ENCODE results near the gene TPM4. TPM values are rescaled to one million over a fixed set of nuclear protein-coding genes. Genes with fewer than 3 reads are reported as not detected.

TPM4 gene
- total RNA-seq, 1 donor from 2014 or later: 386 TPM

DNA sequence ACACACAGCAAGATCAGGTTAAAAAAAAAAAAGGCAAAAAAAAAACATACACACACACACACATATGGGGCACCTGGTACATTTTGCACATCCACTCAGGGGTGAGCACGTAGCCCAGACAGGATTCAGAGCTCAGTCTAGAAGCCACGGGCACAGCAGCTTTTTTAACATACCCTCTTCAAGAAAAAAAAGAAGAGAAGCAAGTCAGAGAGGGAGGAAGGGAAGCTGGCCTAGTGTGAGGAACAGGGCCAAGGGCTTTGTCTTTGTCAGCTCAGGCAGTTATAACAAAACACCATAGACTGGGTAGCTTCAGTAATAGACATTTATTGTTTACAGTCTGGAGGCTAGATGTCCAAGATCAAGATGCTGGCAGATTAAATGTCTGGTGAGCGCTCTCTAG lies 2.3 kb upstream of the TPM4 start:
- H3K27ac ChIP-seq: no peak overlapping the region
- H3K9me3 ChIP-seq: no peaks in the 10 kb centered on the region
- DNase-seq (no peak), ATAC-seq (no peak)
- H3K4me3 ChIP-seq: no peak overlapping the region
- TF ChIP-seq, protein P1, sequence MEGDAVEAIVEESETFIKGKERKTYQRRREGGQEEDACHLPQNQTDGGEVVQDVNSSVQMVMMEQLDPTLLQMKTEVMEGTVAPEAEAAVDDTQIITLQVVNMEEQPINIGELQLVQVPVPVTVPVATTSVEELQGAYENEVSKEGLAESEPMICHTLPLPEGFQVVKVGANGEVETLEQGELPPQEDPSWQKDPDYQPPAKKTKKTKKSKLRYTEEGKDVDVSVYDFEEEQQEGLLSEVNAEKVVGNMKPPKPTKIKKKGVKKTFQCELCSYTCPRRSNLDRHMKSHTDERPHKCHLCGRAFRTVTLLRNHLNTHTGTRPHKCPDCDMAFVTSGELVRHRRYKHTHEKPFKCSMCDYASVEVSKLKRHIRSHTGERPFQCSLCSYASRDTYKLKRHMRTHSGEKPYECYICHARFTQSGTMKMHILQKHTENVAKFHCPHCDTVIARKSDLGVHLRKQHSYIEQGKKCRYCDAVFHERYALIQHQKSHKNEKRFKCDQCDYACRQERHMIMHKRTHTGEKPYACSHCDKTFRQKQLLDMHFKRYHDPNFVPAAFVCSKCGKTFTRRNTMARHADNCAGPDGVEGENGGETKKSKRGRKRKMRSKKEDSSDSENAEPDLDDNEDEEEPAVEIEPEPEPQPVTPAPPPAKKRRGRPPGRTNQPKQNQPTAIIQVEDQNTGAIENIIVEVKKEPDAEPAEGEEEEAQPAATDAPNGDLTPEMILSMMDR (IDR thresholded peaks at IDR 0.05): no peak
- H3K36me3 ChIP-seq: no peaks in the 10 kb centered on the region
- no peaks in the 10 kb centered on the region for H3K27me3 ChIP-seq
- intact Hi-C loops (cut with DNase I): no loop called here
- H3K4me1 ChIP-seq: peaks cover 40% of the 10 kb centered on the region

- Histone ChIP-seq H3K4me3 (no peak overlapping the region), H3K9me3 (no peaks in the 10 kb centered on the region), H3K36me3 (no peaks in the 10 kb centered on the region), H3K27ac (peak overlapping the region; percentile 97), H3K4me1 (peaks cover 46% of the 10 kb centered on the region), H3K27me3 (no peaks in the 10 kb centered on the region)
- TF ChIP-seq, protein P1 (IDR thresholded peaks at IDR 0.05): no peak
- no peak for ATAC-seq
- peak; percentile 50 for DNase-seq
- intact Hi-C loops (cut with DNase I): no loop called here
Observed at GRCh38 chr19:16074488-16075365, 1.6 kb upstream of the TPM4 start.

DNA sequence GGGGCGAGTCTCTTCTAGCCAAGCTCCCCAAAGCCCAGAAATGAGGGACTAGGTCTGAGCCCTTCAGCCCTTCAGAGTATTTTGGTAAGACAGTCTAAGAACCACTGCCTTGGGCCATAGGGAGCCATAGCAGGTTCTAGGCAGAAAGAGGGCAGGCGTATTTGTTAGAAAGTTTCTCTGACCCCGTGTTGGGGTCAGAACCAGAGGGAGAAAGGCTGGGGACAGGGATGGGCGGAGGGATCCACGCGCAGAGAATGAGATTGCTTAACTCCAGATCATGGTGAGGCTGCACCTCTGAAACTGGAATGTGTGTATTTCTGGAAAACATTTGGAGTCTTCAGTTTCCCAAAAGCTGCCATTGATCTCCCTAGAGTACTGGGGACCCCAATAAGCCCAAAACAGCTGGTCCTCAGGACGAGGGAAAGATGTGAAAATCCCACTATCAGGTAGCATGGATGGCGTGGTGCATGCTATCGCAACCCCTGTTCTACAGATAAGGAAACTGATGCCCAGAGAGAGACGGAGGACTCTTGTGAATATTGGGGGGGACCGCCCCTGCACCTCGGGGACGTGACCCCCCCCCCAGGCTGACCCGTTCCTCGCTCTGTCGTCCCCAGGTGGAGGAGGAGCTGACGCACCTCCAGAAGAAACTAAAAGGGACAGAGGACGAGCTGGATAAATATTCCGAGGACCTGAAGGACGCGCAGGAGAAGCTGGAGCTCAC lies 703 bp upstream of the TPM4 start:
- peaks cover 46% of the 10 kb centered on the region for H3K4me1 ChIP-seq
- H3K27ac ChIP-seq: peak overlapping the region; percentile 97
- no peaks in the 10 kb centered on the region for H3K36me3 ChIP-seq
- ATAC-seq (no peak), DNase-seq (peak; percentile 43)
- peak overlapping the region; percentile 93 for H3K4me3 ChIP-seq
- no peaks in the 10 kb centered on the region for H3K27me3 ChIP-seq
- H3K9me3 ChIP-seq: no peaks in the 10 kb centered on the region
- intact Hi-C loops (cut with DNase I): no loop called here
- TF ChIP-seq, protein P1 (IDR thresholded peaks at IDR 0.05): no peak

- TF ChIP-seq, protein P1 (IDR thresholded peaks at IDR 0.05): no peak
- ATAC-seq (peak; percentile 21), DNase-seq (peak; percentile 85)
- Histone ChIP-seq H3K9me3 (no peaks in the 10 kb centered on the region), H3K36me3 (peaks cover 15% of the 10 kb centered on the region), H3K4me3 (peak overlapping the region; percentile 93), H3K4me1 (peaks cover 48% of the 10 kb centered on the region), H3K27ac (peak overlapping the region; percentile 97), H3K27me3 (no peaks in the 10 kb centered on the region)
- intact Hi-C loops (cut with DNase I): no loop called here
Observed at GRCh38 chr19:16076958-16077611, 790 bp downstream of the TPM4 start.

- DNase-seq: peak; percentile 53
- intact Hi-C loops (cut with DNase I): no loop called here
Observed at GRCh38 chr19:16077984-16078758, 1.9 kb downstream of the TPM4 start.

More at GRCh38 chr19:16077984-16078758, 1.9 kb downstream of the TPM4 start:
- Histone ChIP-seq H3K36me3 (peaks cover 26% of the 10 kb centered on the region), H3K9me3 (no peaks in the 10 kb centered on the region), H3K27me3 (no peaks in the 10 kb centered on the region), H3K27ac (peak overlapping the region; percentile 97), H3K4me1 (peaks cover 51% of the 10 kb centered on the region), H3K4me3 (peak overlapping the region; percentile 93)
- ATAC-seq: no peak
- TF ChIP-seq, protein P1 (IDR thresholded peaks at IDR 0.05): no peak

Data from upper lobe of right lung (tissue), 1 donor.